Neuronal stem cell (in vitro differentiated cells): Measurements from ENCODE around the gene MCUR1.
A peak's percentile ranks its signal among the peaks of the same experiment; 100 is the strongest.
"Not testable (repeated sequence)": the region's sequence is repeated elsewhere in the genome, so short reads cannot be mapped to it uniquely, and the experiment has no call there.

ENCODE experiments used
- DNase-seq: peaks from one replicate; pipeline ENCODE4 v3.0.0-alpha.2; 2013; ENCODE audit warnings: low spot score
- H2AFZ ChIP-seq: one replicate; pipeline ENCODE4 v1.6.1; 2013; ENCODE audit warnings: mild to moderate bottlenecking, low read length, inconsistent platforms
- H2AK5ac ChIP-seq: 2 replicates; pipeline ENCODE4 v1.6.1; 2013; ENCODE audit warnings: low read depth, mild to moderate bottlenecking, inconsistent platforms, low read length, moderate library complexity, mixed read lengths
- H2BK120ac ChIP-seq: 2 replicates; pipeline ENCODE4 v1.6.1; 2013; ENCODE audit warnings: low read depth, mild to moderate bottlenecking, inconsistent platforms, low read length, moderate library complexity, mixed read lengths
- H2BK12ac ChIP-seq: one replicate; pipeline ENCODE4 v1.6.1; 2013; ENCODE audit warnings: low read length, inconsistent platforms
- H2BK15ac ChIP-seq: 2 replicates; pipeline ENCODE4 v1.6.1; 2013; ENCODE audit warnings: mild to moderate bottlenecking, low read length, inconsistent platforms, mixed read lengths
- H2BK5ac ChIP-seq: one replicate; pipeline ENCODE4 v1.6.1; 2013; ENCODE audit warnings: inconsistent platforms, mild to moderate bottlenecking, low read length, moderate library complexity
- H3K14ac ChIP-seq: one replicate; pipeline ENCODE4 v1.6.1; 2013; ENCODE audit warnings: low read length, inconsistent platforms
- H3K18ac ChIP-seq: 2 replicates; pipeline ENCODE4 v1.6.1; 2013; ENCODE audit warnings: low read length, inconsistent platforms
- H3K23ac ChIP-seq: 2 replicates; pipeline ENCODE4 v1.6.1; 2013; ENCODE audit warnings: low read depth, mild to moderate bottlenecking, mixed read lengths, low read length, inconsistent platforms; ENCODE audit not compliant: poor library complexity
- H3K27ac ChIP-seq: replicated peaks from 3 replicates; pipeline ENCODE4 v1.5.1; 2013; ENCODE audit warnings: low read length, inconsistent platforms
- H3K27me3 ChIP-seq, 3 experiments: 2 replicates each; pipeline ENCODE4 v1.6.1; 2013; ENCODE audit warnings: low read length in 3 of 3, mild to moderate bottlenecking in 2 of 3, inconsistent platforms in 1 of 3, low read depth in 1 of 3, mixed read lengths in 1 of 3, moderate library complexity in 1 of 3; ENCODE audit not compliant: control insufficient read depth in 3 of 3, insufficient read depth in 3 of 3
- H3K36me3 ChIP-seq, 2 donors: replicated peaks in 1 of 2; 2 replicates each; pipeline ENCODE4 v1.6.1; 2013; ENCODE audit warnings: low read length in 2 of 2; ENCODE audit not compliant: control insufficient read depth in 2 of 2, insufficient read depth in 2 of 2
- H3K4ac ChIP-seq: 2 replicates; pipeline ENCODE4 v1.6.1; 2013; ENCODE audit warnings: inconsistent platforms, mild to moderate bottlenecking, low read length, moderate library complexity
- H3K4me1 ChIP-seq, 2 donors: 1 replicate in 1 of 2; 2 replicates in 1 of 2; pipeline ENCODE4 v1.6.1; 2013; ENCODE audit warnings: low read length in 2 of 2, low read depth in 1 of 2; ENCODE audit not compliant: control insufficient read depth in 2 of 2, insufficient read depth in 1 of 2
- H3K4me2 ChIP-seq: one replicate; pipeline ENCODE4 v1.6.1; 2013; ENCODE audit warnings: mild to moderate bottlenecking, low read length, inconsistent platforms; ENCODE audit not compliant: insufficient read depth, poor library complexity, severe bottlenecking
- H3K4me3 ChIP-seq, 2 donors: 2 replicates each; pipeline ENCODE4 v1.5.1; 2013; ENCODE audit warnings: low read length in 2 of 2, mild to moderate bottlenecking in 2 of 2, inconsistent platforms in 1 of 2, moderate library complexity in 1 of 2
- H3K79me1 ChIP-seq: one replicate; pipeline ENCODE4 v1.6.1; 2013; ENCODE audit warnings: low read depth, mild to moderate bottlenecking, inconsistent platforms, low read length, moderate library complexity
- H3K9ac ChIP-seq: one replicate; pipeline ENCODE4 v1.6.1; 2013; ENCODE audit warnings: mild to moderate bottlenecking, low read depth, low read length, inconsistent platforms; ENCODE audit not compliant: poor library complexity
- H3K9me3 ChIP-seq, 2 donors: replicated peaks in 1 of 2; 2 replicates each; pipeline versions ENCODE3 to v1.6.1; 2013; ENCODE audit warnings: low read length in 2 of 2, mild to moderate bottlenecking in 2 of 2, inconsistent platforms in 1 of 2, low read depth in 1 of 2, mixed read lengths in 1 of 2, moderate library complexity in 1 of 2; ENCODE audit not compliant: control insufficient read depth in 2 of 2, insufficient read depth in 1 of 2
- H4K8ac ChIP-seq: one replicate; pipeline ENCODE4 v1.6.1; 2013; ENCODE audit warnings: low read depth, mild to moderate bottlenecking, inconsistent platforms, low read length, moderate library complexity
- H4K91ac ChIP-seq: one replicate; pipeline ENCODE4 v1.6.1; 2013; ENCODE audit warnings: low read length, low read depth, mild to moderate bottlenecking, inconsistent platforms; ENCODE audit not compliant: poor library complexity
- WGBS, 2 donors: extraction: QIAGEN DNeasy Blood & Tissue Kit; methylation state at CpG; one replicate each; pipeline ENCODE4 v1.1.7; 2013; ENCODE audit warnings: missing lambda C conversion rate in 2 of 2, mixed read lengths in 1 of 2; ENCODE audit not compliant: insufficient read length in 2 of 2, insufficient replicate concordance in 1 of 2; ENCODE audit errors: extremely low coverage in 2 of 2; 5-methylcytosine and 5-hydroxymethylcytosine counted together

Gene MCUR1

GRCh38 chr6:13788820-13789219 is 25.5 kb downstream of the MCUR1 start:
- no peaks in the 10 kb centered on the region for H3K27me3 ChIP-seq
- DNase-seq = no peak
- H3K18ac ChIP-seq = no peak overlapping the region
- no CpG with 5 or more reads among the region's 6 CpGs for WGBS, 2 donors
- no peak overlapping the region for H3K4ac ChIP-seq
- H2BK15ac ChIP-seq = no peak overlapping the region
- no peak overlapping the region for H2BK5ac ChIP-seq
- H2BK120ac ChIP-seq = no peak overlapping the region
- no peak overlapping the region for H3K4me3 ChIP-seq
- H2AFZ ChIP-seq = no peak overlapping the region
- no peak overlapping the region for H4K91ac ChIP-seq
- H2BK12ac ChIP-seq = no peak overlapping the region
- no peak overlapping the region for H3K27ac ChIP-seq
- peaks cover 2 to 11% of the 10 kb centered on the region in 2 donors for H3K4me1 ChIP-seq
- no peak overlapping the region for H3K9ac ChIP-seq
- no peak overlapping the region for H3K14ac ChIP-seq
- H3K23ac ChIP-seq = no peak overlapping the region
- H2AK5ac ChIP-seq = no peak overlapping the region
- H4K8ac ChIP-seq = no peak overlapping the region
- no peaks in the 10 kb centered on the region for H3K9me3 ChIP-seq
- H3K4me2 ChIP-seq = no peak overlapping the region
- H3K36me3 ChIP-seq = peaks cover 6 to 58% of the 10 kb centered on the region in 2 donors
- no peaks in the 10 kb centered on the region for H3K79me1 ChIP-seq

- Histone ChIP-seq H2BK15ac (no peak overlapping the region), H2AFZ (peak overlapping the region; percentile 81), H3K14ac (no peak overlapping the region), H3K9me3 (no peaks in the 10 kb centered on the region), H3K4me1 (peaks cover 2 to 11% of the 10 kb centered on the region in 2 donors), H4K91ac (no peak overlapping the region), H3K18ac (no peak overlapping the region), H3K4me3 (no peak overlapping the region), H3K4ac (no peak overlapping the region), H3K36me3 (peaks cover 6 to 41% of the 10 kb centered on the region in 2 donors), H2BK120ac (no peak overlapping the region), H2BK5ac (no peak overlapping the region), H2AK5ac (no peak overlapping the region), H3K9ac (no peak overlapping the region), H4K8ac (no peak overlapping the region), H3K27me3 (no peaks in the 10 kb centered on the region), H3K23ac (no peak overlapping the region), H3K4me2 (peak overlapping the region; percentile 31), H2BK12ac (no peak overlapping the region), H3K27ac (peak overlapping the region; percentile 90), H3K79me1 (no peaks in the 10 kb centered on the region)
- WGBS, 2 donors = no CpG with 5 or more reads among the region's 8 CpGs
- DNase-seq = peak; percentile 56
These were observed 27.2 kb downstream of the MCUR1 start for GRCh38 chr6:13787137-13787536.

- H2BK12ac ChIP-seq, H2AK5ac ChIP-seq, H3K23ac ChIP-seq, H3K9ac ChIP-seq, H3K18ac ChIP-seq, H2AFZ ChIP-seq, H4K8ac ChIP-seq, H3K4me1 ChIP-seq, H3K36me3 ChIP-seq, H3K4me2 ChIP-seq, H3K4ac ChIP-seq, H3K27ac ChIP-seq, DNase-seq, H2BK5ac ChIP-seq, H2BK120ac ChIP-seq, H3K4me3 ChIP-seq, H3K79me1 ChIP-seq, H3K27me3 ChIP-seq, H4K91ac ChIP-seq, H3K9me3 ChIP-seq, H3K14ac ChIP-seq, H2BK15ac ChIP-seq: not testable (repeated sequence)
- WGBS, 2 donors = no CpG with 5 or more reads among the region's 8 CpGs
These were observed 34.2 kb downstream of the MCUR1 start for GRCh38 chr6:13780162-13780561.

GRCh38 chr6:13778028-13778427 is 36.3 kb downstream of the MCUR1 start:
- no peak for DNase-seq
- H2BK15ac ChIP-seq = no peak overlapping the region
- no peak overlapping the region for H3K27ac ChIP-seq
- no peak overlapping the region for H3K4me2 ChIP-seq
- H3K36me3 ChIP-seq = no peaks in the 10 kb centered on the region
- no peaks in the 10 kb centered on the region for H3K79me1 ChIP-seq
- no peaks in the 10 kb centered on the region for H3K9me3 ChIP-seq
- no peak overlapping the region for H2AFZ ChIP-seq
- H4K8ac ChIP-seq = no peak overlapping the region
- no peak overlapping the region for H3K23ac ChIP-seq
- no peak overlapping the region for H2AK5ac ChIP-seq
- no peaks in the 10 kb centered on the region for H3K4me1 ChIP-seq
- H3K9ac ChIP-seq = no peak overlapping the region
- H4K91ac ChIP-seq = no peak overlapping the region
- H2BK5ac ChIP-seq = no peak overlapping the region
- H3K4ac ChIP-seq = no peak overlapping the region
- no peak overlapping the region for H2BK120ac ChIP-seq
- no peak overlapping the region for H3K4me3 ChIP-seq
- H3K27me3 ChIP-seq = no peaks in the 10 kb centered on the region
- WGBS, 2 donors = 100% methylated on average over 1 of the region's 6 CpGs; no CpG with 5 or more reads in 1 of the 2 donors
- no peak overlapping the region for H3K18ac ChIP-seq
- no peak overlapping the region for H2BK12ac ChIP-seq
- H3K14ac ChIP-seq = no peak overlapping the region
